ENCODE data around the gene MAP3K6. TPM values are rescaled to one million over a fixed set of nuclear protein-coding genes. Genes with fewer than 3 reads are reported as not detected.

The MAP3K6 gene, protein sequence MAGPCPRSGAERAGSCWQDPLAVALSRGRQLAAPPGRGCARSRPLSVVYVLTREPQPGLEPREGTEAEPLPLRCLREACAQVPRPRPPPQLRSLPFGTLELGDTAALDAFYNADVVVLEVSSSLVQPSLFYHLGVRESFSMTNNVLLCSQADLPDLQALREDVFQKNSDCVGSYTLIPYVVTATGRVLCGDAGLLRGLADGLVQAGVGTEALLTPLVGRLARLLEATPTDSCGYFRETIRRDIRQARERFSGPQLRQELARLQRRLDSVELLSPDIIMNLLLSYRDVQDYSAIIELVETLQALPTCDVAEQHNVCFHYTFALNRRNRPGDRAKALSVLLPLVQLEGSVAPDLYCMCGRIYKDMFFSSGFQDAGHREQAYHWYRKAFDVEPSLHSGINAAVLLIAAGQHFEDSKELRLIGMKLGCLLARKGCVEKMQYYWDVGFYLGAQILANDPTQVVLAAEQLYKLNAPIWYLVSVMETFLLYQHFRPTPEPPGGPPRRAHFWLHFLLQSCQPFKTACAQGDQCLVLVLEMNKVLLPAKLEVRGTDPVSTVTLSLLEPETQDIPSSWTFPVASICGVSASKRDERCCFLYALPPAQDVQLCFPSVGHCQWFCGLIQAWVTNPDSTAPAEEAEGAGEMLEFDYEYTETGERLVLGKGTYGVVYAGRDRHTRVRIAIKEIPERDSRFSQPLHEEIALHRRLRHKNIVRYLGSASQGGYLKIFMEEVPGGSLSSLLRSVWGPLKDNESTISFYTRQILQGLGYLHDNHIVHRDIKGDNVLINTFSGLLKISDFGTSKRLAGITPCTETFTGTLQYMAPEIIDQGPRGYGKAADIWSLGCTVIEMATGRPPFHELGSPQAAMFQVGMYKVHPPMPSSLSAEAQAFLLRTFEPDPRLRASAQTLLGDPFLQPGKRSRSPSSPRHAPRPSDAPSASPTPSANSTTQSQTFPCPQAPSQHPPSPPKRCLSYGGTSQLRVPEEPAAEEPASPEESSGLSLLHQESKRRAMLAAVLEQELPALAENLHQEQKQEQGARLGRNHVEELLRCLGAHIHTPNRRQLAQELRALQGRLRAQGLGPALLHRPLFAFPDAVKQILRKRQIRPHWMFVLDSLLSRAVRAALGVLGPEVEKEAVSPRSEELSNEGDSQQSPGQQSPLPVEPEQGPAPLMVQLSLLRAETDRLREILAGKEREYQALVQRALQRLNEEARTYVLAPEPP (N-terminal part only)
- total RNA-seq = 45.2 TPM
- long read RNA-seq, full-length matches to known transcripts = 28 of 80 reads
- long read RNA-seq, partial matches to known transcripts = 29 of 80 reads
- long read RNA-seq, other reads (novel, unspliced or antisense) = 23 of 80 reads

DNA sequence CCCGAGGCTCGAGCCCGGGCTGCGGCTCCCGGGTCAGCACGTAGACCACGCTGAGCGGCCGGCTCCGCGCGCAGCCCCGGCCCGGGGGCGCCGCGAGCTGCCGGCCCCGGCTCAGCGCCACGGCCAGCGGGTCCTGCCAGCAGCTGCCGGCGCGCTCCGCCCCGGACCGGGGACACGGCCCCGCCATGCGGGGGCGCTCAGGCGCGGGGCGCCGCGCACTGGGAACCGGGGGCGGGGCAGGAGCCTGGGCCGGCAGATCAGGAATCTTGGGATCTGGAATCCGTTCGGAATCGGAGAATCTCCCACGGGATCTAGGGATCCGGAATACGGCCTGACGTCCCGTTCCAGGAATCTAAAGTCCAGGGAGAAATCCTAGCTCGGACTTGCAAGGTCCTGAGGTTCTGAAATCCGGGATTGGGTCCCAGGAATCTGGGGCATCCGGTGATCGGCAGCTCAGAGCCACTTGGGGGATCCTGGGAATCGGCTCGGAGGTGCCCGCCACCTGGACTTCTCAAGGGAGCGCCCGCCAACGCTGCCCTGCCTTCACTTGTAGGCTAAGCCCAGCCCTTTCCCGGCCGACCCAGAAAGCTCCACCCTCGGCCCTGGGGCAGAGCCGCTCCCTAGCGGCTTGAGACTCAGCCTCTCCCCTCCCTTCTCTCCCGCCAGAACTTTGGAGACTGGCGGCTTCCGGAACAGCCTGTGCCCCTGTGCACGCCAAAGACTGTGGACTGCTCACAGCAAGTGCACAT is at the start of gene MAP3K6:
Gene MAP3K6, minus strand, starts transcription at position 551 of the 749 bp plus-strand sequence. Its CDS starts 364 bp downstream, at position 187.
- TF ChIP-seq, protein P1, sequence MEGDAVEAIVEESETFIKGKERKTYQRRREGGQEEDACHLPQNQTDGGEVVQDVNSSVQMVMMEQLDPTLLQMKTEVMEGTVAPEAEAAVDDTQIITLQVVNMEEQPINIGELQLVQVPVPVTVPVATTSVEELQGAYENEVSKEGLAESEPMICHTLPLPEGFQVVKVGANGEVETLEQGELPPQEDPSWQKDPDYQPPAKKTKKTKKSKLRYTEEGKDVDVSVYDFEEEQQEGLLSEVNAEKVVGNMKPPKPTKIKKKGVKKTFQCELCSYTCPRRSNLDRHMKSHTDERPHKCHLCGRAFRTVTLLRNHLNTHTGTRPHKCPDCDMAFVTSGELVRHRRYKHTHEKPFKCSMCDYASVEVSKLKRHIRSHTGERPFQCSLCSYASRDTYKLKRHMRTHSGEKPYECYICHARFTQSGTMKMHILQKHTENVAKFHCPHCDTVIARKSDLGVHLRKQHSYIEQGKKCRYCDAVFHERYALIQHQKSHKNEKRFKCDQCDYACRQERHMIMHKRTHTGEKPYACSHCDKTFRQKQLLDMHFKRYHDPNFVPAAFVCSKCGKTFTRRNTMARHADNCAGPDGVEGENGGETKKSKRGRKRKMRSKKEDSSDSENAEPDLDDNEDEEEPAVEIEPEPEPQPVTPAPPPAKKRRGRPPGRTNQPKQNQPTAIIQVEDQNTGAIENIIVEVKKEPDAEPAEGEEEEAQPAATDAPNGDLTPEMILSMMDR (IDR thresholded peaks at IDR 0.05; ENCODE audit: borderline replicate concordance) = peak; percentile 46
- Histone ChIP-seq H3K27me3 (ENCODE audit: low read depth) (no peaks in the 10 kb centered on the region), H3K4me1 (peaks cover 56% of the 10 kb centered on the region), H3K4me3 (peak within 1 kb of the TSS; percentile 91), H3K27ac (replicated peaks) (peak within 1 kb of the TSS; percentile 100), H3K36me3 (peaks cover 36% of the 10 kb centered on the region), H3K9me3 (replicated peaks) (no peaks in the 10 kb centered on the region)
- intact Hi-C loops (cut with micrococcal nuclease) = no loop called here
- peak; percentile 94 for DNase-seq

DNA sequence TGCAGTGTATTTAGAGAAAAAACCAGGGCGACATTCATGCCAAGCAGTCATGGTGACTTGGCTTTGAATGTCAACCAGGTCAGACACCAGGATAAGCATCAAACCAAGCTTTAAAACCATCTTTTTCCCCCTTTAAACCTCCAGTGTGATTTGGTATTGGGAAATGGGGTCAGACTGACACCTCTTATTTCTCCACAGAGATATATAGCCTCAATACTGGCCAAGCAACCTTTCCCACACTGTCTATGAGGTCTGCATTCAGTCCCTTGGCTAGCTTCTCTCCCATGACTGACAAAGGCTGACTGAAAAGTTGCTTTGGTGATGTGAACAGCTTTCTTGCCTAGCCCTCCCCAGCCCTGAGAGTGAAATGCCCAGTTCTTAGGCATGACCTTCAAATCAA is 47.3 kb upstream of the MAP3K6 start:
- no peak overlapping the region for H3K4me3 ChIP-seq
- intact Hi-C loops (cut with micrococcal nuclease) = no loop called here
- H3K4me1 ChIP-seq = peaks cover 60% of the 10 kb centered on the region
- H3K36me3 ChIP-seq = peaks cover 89% of the 10 kb centered on the region
- no peaks in the 10 kb centered on the region for H3K9me3 ChIP-seq (replicated peaks)
- TF ChIP-seq, protein P1 (IDR thresholded peaks at IDR 0.05; ENCODE audit: borderline replicate concordance) = no peak
- H3K27ac ChIP-seq (replicated peaks) = peak overlapping the region; percentile 77
- no peak for DNase-seq
- H3K27me3 ChIP-seq (ENCODE audit: low read depth) = no peaks in the 10 kb centered on the region

DNA sequence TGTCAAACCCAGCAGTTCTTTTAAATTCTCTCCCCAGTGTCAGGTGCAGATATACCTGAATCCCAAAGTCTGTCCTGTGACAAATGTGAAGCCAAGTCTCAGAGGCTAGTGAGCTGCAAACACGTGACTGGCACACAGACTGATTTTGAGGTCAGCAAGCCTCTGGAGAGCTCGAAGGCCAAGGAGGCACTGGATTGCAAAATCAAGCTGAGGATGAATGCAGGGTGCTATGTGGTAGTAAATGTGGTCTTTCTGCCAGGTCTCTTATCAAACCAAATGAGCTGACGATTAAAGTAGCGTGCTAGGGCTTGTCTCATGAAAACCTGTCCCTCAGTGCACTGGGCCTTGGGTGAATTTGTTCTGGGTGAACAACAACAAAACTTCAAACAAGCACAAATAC is 46.2 kb upstream of the MAP3K6 start:
- peaks cover 49% of the 10 kb centered on the region for H3K4me1 ChIP-seq
- H3K27ac ChIP-seq (replicated peaks) = peak overlapping the region; percentile 77
- DNase-seq = no peak
- no peaks in the 10 kb centered on the region for H3K27me3 ChIP-seq (ENCODE audit: low read depth)
- no peak overlapping the region for H3K4me3 ChIP-seq
- intact Hi-C loops (cut with micrococcal nuclease) = no loop called here
- TF ChIP-seq, protein P1 (IDR thresholded peaks at IDR 0.05; ENCODE audit: borderline replicate concordance) = no peak
- no peaks in the 10 kb centered on the region for H3K9me3 ChIP-seq (replicated peaks)
- H3K36me3 ChIP-seq = peaks cover 92% of the 10 kb centered on the region

DNA sequence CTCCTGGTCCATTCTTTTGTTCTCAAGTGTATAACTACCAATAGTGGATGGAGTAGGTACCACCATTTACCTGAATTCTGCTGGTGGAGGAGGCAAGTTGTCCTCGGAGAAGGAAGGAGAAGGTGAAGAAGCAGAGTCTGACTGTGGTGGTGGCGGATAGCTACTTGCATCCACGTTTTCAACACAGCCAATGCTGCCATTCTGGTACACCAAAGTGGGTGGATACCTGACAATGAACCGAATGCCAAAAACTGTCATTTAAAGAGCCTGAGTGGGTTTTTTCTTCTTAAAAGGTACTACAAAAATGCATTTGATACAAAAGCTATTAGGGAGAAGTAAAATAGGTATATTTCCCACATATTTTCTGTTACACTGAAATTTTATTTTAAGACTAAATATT is 45.7 kb upstream of the MAP3K6 start:
- Histone ChIP-seq H3K4me1 (peaks cover 44% of the 10 kb centered on the region), H3K9me3 (replicated peaks) (no peaks in the 10 kb centered on the region), H3K4me3 (no peak overlapping the region), H3K27me3 (ENCODE audit: low read depth) (no peaks in the 10 kb centered on the region), H3K36me3 (peaks cover 92% of the 10 kb centered on the region), H3K27ac (replicated peaks) (peak overlapping the region; percentile 77)
- intact Hi-C loops (cut with micrococcal nuclease) = no loop called here
- TF ChIP-seq, protein P1 (IDR thresholded peaks at IDR 0.05; ENCODE audit: borderline replicate concordance) = no peak
- DNase-seq = no peak

All from left ventricle myocardium inferior (tissue), 1 donor.